Activated CD4-positive, alpha-beta T cell treated with anti-CD3 and anti-CD28 coated beads for 24 hours (primary cell): ENCODE data around the gene KDM6A.
"Not testable (repeated sequence)": the region's sequence is repeated elsewhere in the genome, so short reads cannot be mapped to it uniquely, and the experiment has no call there.

Experiments
- DNase-seq, 2 donors: peaks; one replicate each; pipeline ENCODE4 v3.0.0-alpha.2; 2020; ENCODE audit warnings: low read depth in 2 of 2

The KDM6A gene

DNA sequence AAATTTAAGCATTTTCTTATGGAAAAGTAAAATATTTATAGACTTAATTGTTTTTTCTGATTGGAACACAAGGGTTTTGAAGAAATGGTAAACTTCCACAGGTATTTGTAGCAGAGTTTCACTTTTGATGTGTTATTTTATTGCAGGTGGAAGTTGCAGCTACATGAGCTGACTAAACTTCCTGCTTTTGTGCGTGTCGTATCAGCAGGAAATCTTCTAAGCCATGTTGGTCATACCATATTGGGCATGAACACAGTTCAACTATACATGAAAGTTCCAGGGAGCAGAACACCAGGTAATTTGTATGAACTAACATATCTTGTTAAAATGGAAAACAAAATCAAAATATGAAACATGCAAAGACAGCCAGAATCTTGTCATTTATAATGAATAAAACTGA, 210.3 kb downstream of the KDM6A start:
- no peak for DNase-seq

DNA sequence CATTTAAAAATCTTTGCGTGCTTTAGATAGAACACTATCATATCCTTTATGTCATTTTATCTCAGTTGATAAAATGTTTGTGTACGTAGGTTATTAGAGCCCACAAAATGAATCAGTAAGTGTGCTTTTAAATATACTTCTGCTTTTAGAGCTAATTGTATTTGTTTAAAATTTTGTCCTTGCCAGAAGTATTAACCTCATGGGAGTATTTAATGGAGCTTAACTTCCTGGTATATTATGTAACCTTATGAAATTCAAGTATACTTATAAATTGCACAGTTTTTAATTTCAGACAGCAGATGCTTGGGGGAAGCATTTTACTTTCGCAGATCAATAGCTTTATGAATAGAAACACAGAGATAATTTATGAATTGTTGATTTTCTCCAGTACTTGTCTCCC, 237.5 kb downstream of the KDM6A start:
- DNase-seq, result no peak

DNA sequence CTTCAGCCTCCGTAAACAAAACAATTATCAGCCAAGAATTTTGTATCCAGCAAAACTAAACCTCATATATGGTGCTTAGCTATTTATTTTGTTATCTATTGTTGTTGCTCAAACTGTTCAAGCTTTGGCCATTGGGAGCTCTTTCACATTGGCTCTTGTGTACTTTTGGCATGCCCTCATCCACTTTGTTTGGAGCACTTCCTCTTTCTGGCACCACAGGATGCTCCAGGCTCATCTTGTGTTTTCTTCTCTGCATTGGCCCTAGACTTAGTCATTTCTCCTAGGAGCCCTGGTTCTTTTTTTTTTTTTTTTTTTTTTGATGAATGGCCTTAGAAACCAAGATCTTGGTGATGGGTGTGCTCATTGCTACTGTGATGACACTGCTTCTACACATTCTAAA, 253.2 kb downstream of the KDM6A start:
- DNase-seq, result no peak

DNA sequence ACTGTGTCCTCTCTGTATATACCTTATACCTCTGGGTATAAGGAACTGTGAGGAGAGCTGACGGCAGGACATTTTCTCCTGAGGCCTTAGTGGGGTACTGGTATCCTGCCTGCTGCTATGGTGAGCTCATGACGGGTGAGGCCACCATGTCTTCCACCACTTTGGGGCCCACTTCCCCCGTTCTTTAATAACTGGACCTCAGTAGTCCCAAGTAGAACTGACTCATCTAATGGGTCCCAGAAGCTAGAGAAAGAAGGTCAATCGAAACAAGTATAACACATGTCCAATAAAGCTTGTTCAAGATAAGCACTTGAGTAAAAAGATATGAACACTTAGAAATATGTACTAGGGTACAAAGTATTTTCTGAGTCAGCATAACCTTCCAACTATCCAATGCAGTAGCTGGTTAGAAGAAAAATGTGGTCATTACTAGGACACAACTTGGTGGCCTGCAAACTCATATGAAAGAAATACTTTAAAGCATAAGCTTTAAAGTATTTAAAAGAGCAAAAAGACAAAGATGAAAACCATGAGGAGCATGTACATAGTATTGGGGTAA, 256.0 kb downstream of the KDM6A start:
- no peak for DNase-seq

DNA sequence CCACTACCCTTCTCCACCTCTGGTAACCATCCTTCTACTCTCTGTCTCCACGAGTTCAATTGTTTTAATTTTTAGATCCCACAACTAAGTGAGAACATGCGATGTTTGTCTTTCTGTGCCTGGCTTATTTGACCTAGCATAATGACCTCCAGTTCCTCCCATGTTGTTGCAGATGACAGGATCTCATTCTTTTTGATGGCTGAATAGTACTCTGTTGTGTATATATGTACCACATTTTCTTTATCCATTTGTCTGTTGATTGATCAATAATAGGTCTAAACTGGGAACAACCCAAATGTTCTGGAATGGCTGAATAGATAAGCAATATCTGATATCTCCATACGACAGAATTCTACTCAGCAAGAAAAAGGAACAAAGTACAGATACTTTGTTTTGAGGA, 260.5 kb downstream of the KDM6A start:
- no peak for DNase-seq

DNA sequence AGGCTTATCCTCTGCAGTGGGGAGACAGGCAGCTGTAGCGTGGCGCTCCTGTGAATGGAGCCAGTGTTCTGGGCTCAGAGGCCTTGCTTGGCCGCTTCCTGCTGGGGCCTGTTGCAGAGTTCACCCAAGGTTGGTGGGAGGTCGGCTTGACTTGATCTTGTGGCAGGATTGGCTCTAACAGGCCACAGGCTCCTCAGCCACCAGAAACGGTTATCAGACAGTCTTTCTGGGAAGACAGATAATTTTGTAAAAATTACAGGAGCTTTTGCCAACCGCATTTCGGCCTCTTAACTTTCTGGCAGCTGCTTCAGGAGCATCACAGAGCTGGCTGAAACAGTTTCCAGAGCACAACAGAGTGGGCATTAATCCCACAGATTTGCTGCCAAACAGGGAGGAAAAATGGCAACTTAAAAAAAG, 261.3 kb downstream of the KDM6A start:
- no peak for DNase-seq

DNA sequence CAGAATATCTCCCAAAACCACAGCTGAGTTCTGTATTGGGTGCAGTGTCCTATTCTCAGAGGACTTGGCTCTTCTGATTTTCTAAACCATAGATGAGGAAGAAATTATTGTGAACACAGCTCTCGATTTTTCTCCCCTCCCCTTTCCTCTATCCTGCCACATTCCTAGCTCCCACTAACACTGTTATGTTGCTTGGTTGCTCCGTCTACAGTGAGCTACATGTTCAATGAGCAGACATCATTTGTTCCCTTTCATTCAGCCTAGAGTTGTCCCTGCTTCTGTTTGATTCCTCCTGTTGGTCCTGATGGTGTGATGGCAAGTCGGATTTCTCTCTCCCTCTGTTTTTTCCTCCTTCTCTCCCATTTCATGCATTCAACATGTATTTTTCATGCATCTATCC, 261.8 kb downstream of the KDM6A start:
- DNase-seq, result no peak

DNA sequence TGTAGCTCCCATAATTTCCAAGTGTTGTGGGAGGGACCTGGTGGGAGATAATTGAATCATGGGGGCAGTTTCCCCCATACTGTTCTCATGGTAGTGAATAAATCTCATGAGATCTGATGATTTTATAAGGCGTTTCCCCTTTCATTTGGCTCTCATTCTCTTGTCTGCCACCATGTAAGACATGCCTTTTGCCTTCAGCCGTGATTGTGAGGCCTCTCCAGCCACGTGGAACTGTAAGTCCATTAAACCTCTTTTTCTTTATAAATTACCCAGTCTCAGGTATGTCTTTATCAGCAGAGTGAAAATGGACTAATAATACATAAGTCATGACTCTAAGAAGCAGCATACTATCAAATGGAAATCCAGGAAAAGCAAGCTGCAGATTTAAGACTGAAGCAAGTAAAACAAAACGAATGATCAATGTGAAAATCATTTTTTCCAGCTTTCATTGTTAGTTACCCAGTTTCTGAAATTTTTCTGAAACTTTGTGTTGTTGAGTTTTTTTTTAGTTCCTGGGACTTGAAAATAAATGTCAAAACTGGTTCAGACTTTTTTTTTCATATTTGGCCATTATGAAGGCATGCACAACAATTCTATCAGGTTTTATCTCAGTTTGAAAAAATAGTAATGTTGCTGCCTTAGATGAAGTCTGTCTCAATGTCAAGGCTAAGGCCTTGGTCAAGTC, 262.5 kb downstream of the KDM6A start:
- not testable (repeated sequence) for DNase-seq

DNA sequence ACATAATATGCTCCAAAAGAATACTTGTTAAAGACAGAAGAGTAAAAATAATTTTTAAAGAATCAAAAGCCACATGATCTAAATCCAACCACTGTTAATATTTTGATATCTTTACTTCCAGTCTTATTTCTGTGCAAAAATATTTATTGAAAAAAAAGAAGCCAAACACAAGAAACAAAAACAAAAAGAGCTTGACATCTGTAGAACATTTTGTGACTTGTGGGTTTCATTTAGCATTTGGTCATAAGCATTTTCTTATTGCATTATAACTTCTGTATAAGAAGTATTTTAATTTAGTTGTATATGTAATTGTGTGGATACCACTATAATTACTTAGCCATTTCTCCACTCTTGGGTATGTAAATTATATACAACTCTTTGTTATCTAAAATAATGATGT, 264.5 kb downstream of the KDM6A start:
- no peak for DNase-seq

DNA sequence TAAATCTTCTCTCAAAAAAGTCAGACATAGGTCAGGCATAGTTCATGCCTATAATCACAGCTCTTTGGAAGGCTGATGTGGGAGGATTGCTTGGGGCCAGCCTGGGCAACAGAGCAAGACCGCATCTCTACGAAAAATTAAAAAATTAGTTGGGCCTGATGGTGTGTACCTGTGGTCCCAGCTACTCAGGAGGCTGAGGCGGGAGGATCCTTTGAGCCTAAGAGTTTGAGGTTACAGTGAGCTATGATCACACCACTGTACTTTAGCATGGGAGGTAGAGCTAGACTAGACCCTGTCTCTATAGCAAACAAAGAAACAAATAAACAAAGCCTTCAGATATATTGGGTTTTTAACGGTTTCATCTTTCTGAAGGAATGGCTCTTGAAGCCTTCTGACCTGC, 265.5 kb downstream of the KDM6A start:
- no peak for DNase-seq

DNA sequence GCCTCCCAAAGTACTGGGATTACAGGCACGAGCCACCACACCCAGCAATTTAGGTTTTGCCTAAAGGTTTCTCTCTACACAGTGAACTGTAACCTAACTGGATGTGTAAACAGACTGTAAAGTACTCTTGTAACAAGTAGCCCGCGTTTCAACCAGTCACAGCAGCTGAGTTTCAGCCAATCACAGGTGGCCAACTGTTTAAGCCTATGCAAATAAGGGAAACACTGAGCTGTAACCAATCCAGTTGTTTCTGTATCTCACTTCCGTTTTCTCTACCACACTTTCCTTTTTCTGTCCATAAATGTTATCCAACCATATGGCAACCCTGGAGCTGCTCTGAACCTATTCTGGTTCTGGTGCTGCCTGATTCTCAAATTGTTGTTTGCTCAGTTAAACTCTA, 267.8 kb downstream of the KDM6A start:
- DNase-seq, result no peak

DNA sequence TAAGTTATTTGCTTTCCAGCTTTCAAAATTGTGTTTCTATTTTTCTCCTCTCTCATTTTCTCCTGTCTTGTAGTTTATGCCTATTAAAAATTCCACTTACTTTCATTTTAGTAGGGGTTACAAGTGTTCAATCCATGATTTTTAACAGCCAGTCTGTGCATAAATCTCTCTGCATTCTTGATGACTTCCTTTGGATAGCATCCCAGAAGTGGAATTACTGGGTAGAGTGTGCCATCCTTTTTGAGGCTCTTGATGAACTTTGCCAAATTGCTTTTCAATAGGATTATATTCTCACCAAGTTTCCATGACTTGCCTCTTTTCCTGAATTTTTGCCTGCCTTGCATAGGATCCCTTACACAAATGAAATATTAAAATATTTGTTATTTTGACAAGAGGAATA, 269.2 kb downstream of the KDM6A start:
- no peak for DNase-seq

DNA sequence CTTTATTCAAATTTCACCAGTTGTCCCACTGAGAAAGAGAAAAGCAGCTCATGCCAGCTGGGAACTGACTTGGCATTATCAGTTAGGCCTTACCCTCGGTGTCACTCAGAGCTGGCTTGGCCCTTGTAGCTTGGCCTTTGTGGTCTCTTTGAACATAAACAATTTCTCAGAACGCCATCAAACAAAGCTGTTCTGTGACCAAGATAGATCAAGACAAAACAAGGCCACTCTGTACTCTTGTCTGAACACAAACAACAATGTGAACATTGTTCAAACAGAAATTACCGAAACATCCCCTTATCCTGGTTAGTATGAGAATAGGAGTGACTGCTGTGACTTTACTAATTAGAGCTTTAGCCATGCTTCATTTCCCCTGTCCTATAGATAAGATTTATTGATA, 270.5 kb downstream of the KDM6A start:
- DNase-seq, result no peak

DNA sequence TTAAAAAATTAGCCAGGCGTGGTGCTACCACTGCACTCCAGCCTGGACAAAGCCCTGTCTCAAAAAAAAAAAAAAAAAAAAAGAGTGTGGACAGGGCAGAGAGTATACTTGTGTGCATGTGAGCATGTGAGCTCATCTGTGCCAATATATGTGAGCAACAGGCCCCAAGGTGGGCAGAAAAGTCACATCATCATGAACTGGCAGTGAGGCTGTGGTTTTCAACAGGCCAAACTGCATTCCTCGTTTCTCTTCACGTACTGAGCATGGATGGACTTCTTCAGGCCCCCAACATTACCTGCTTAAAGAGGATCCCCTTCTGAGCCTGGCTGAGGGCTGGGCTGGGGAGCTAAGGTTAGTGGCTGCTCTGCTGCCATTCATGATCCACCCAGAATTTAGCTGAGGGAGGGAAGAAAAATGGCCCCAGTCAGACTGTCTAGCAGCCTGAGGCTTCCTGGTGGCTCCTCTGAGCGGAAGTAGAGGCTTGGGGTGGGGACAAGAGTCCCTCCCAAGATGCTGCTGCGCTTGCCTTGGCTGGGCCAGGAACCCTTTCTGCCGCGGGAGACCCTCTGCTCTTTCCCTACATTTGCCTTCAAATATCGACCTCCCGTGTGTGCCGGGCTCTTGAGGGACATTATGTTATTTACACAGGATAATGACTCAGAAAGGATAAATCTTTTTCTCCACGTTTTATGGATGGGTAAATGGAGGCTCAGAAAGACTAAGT, 272.7 kb downstream of the KDM6A start:
- no peak for DNase-seq

DNA sequence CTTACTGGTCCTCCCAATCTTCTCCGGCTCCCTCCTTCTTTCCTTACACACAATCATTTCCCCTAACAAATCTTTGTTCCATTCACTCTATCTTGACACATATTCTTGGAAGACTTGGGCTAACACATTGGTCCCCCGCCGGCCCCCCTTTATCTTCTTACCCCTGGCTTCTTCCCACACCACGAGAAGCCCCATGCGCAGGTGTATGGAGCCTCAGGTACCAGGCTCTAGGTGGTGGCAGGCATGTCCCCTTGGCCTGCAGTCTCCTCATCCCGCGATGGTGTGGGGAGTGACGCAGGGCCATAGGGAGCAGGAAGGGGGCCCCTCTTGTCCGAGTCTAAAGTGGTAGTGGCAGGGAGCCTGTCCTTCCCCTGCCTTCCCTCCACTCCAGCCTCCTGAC, 277.8 kb downstream of the KDM6A start:
- no peak for DNase-seq

DNA sequence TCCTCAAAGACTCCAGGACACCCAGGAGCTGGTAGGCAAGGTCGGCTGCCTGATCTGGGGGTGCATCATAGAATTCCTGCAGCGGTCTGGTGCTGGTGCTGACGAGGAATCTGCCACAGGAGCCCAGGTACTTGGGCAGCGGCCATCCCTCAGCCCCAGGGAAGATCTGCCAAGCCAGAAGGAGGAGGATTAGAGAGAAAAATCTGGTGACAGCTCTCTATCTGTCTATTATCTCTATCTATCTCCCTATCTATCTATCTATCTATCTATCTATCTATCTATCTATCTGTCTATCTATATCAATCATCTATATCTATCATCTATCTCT, 281.0 kb downstream of the KDM6A start:
- DNase-seq, result no peak

DNA sequence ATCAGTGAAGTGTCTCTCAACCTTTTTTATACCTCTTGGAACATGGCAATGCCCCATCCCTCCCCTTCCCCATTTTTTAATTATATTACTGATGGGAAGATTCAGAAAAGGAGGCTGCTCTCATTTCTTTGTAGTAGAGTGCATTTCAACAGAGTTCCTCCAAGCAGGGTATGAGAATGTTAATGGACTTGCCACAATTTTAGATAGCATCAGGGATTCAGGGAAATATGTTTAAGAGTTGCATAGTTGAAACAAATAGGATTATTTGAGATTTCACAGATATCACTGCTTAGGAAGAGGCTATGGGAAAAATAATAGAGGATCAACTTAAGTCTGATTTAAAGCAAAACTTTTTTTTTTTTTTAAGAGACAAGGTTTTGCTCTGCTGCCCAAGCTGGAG, 281.5 kb downstream of the KDM6A start:
- no peak for DNase-seq

DNA sequence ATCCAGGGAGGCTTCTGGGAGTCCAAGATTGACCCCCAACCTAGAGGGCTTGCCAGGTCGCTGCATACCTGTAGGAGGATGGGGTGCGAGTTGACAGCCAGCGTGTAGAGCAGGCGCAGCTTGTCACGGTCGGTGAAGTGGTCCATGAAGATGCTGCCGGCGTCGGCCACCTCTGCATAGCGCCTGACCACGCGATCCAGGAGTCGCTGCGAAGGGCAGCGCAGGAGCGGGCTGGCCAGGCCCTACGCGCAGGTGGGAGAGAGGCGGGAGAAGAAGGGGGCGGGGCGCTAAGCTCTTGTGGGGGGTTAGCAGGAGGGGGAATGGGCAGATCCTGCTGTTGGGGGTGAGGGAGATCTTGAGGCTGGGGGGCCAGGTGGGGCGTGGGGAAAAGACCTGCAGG, 284.7 kb downstream of the KDM6A start:
- DNase-seq, result no peak
